Stimulated activated CD4-positive, alpha-beta T cell treated with anti-CD3 and anti-CD28 coated beads, TNF-alpha, amount 100 ng/mL, for 1 hour (primary cell): Measurements from ENCODE around the gene SDHB.

Experiments used
- DNase-seq, 3 donors: peaks; one replicate each; pipeline ENCODE4 v3.0.0-alpha.2; 2020; ENCODE audit warnings: low read depth in 3 of 3, low spot score in 1 of 3

SDHB gene

DNA sequence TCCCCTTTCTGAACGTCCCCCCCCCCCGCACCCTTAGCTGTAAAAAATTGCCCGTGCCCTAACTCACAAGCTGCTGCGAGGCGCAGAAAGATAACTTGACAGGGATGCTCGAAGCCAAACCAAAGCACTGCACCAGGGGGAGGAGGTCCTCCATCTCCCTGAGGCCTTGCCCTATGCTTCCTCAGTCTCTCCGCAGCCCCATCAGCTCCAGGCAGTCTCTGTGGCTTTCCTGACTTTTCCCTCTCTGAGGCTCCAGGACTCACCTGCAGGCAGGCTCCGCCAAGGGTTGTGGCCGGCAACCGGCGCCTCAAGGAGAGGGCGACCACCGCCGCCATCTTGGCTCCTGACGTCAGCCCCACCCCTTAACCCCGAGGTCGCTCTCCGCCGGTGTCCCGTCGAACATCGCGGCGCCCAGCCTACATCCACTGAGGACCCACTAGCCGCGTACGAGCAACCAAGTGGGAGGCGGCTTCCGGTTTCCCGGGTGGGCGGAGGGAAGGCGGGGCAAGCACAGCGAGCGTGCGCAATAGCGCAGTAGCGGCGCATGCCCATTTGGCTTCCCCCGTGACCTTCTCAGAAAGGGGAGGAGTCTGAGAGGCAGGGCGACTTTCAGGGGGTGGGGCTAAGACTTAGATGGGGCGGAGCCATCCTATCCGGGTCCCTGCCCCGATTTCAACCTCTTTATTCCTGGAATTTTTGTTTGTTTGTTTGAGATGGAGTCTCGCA, at the start of gene SDHB:
SDHB (minus strand) TSS at position 348 of the 726 bp plus-strand sequence; CDS start at position 335, 13 bp downstream.
- peak; percentile 97 to 99 (median 98) for DNase-seq

DNA sequence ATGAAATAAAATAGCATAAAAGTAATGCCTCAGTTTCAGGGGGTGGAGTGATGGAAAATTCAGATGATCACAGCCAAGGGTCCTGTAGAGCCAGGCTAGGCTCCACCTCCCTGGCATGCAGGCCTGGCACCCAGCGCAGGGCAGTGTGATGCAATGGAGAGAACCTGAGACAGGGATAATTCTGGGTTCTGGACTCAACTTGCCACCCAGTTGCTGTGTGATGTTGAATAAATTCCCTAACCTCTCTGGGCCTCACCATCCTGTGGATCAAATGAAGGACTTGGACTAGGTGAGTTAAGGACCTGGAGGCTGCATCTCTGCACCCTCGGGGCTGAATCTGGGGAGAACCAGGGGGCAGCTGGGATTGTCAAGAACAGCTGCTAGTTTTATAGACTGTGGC, 48.4 kb upstream of the SDHB start:
- DNase-seq: no peak

DNA sequence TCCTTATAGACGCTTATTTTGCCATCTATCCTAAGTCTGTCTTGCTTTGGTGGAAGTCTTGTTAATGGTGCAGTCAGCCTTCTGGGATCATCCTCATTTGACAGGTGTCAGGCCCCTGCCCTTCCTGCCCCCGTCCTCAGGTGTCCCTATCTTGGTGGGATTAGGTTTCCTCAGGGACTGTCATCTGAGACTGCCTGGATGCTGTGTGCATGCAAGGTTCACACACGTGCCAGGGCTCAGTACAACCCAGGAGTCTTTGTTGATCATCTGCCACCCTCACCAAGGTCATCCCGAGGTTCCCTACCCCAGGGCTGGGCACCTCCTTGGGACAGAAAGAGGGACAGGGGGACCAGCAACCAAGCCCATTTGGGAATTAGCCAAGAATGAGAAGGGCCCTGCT, 47.4 kb upstream of the SDHB start:
- DNase-seq: no peak

DNA sequence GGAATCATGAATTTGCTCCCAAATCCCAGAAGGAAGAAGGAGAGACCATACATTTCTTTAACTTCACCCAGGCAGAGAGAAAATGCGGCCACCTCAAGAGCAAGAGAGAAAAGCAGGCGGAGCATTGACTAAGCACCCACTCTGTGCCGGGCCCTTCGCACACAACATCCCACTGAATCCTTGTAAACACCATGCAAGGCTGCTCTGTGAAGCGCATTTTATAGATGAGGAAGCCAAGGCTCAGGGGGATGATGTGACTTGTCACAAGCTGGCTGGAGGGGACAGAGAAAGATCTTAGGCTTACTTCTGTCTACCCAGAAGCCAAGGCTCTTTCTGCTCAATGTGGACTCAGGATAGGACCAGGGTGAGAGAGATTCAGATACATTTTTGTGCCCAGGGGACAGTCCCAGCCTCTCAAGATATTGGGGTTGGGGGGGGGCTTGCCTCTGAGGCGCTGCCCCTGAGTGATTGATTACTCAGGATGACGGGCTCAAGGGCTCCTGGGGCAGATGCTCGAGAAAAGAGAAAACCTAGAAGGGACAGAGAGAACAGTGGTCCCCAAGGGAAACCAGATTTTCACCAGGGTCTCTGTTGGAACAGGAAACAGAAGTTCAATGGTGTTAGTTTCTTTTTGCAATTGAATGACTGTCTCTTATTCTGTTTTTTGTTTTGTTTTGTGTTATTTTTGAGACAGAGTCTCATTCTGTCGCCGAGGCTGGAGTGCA, 45.9 kb upstream of the SDHB start:
- no peak for DNase-seq

DNA sequence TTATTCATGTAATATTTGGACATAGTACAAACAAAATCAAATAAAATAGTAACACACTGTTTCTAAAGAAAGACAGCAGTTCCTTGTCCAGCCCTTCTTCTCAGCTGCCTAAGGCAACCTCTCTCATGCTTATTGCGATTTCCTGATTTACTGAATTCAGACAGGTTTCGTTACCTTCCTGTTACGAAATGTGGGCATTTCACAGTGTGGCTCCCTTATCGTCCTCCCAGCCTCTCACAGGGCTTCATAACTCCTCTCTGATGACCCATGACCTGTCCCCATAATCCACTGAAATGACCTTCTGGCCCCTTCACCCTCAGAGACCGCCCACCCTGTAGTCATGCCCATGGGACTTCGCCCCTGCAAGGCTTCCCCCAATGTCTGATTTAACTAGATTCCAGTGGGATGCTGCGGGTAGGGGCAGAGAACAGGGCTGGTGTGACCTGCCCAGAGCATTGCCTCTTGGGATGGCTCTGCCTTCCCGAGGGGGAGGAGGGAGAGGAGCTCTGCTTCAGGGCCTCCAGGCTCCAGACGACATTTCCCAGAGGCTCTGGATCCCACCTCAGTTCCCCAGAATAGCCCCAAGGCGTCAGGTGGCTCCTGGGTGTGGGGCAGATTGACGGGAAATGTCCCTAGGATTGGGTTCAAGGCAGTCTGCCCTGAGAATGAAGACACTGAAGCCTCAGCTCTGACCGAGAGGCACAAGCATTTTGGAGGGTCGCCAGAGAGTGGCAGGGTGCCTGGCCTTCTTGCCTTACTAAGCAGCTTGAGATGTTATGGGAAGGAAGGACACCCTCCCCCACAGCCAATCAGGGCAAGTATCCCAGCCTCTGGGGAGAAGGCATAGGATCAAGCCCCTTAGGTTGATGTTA, 44.9 kb upstream of the SDHB start:
- no peak for DNase-seq

DNA sequence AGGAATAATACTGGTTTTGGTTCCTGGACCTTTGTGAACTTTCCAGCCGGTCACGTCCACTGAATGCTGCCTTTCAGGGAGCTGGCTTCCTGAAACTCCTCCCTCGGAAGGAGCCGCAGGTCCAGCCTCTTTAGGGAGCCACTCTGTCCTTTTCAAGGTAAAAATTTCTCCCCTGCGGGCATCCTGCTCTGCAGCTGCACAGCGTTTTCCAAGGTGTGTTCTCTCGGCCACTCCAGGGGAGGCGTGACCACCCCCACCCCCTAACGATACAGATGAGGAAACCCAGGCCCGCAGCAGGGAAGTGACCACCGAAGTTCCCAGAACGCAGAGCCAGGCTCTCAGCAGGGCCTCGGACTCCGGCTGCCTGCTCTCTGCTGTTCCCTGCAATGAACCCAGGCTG, 44.0 kb upstream of the SDHB start:
- DNase-seq: no peak

DNA sequence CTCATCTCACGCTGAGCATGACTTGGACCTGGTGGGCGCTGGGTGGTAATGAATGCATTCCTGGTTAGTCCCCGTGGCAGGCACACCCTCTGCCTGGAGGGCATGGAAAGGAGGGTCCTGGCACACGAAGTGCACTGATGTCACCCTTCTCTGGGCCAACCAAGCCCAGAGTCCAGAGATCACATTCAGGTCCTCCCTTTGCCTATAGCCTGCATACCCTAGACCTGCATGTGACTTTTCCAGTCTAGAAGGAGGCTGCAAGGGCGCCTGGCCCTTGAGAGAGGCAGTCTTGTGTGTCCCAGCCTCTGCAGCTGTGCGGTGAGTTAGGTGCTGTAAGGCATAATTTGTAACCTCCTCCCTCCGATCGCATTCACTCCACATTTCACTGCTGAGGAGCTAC, 43.3 kb upstream of the SDHB start:
- no peak for DNase-seq

DNA sequence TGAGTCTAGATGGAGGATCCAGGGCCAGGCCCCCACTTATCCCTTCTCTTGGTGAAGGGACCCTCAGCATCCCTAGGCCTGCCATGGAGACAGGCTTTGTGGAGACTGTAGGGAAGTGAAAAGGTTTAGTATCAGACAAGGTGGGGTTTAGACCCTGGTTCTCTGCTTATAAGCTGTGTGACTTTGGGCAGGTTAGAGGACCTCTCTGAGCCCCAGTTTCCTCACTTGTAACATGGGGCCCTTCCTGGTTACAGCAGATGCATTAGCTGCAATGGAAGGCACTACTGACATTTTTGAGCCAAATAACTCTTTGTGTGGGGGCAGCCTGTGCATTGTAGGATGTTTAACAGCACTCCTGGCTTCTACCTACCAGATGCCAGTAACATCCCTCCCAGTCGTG, 42.8 kb upstream of the SDHB start:
- no peak for DNase-seq

DNA sequence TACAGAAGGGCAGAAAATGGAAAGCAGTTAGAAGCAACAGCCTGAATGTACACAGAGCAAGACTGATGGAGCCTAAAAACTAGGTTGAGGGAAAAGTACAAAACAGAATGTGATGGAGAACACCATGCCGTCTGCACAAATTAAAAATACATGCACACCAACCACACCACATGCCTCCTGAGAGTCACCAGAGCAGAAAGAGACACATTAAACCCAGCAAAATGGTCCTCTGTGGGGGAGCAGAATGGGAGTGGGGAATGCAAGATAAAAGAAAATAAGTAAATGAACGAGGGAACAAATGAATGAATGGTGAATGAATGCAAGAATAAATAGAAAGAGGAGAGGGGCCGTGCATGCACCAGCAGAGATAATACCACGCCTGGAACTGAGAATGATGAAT, 41.3 kb upstream of the SDHB start:
- DNase-seq: no peak

DNA sequence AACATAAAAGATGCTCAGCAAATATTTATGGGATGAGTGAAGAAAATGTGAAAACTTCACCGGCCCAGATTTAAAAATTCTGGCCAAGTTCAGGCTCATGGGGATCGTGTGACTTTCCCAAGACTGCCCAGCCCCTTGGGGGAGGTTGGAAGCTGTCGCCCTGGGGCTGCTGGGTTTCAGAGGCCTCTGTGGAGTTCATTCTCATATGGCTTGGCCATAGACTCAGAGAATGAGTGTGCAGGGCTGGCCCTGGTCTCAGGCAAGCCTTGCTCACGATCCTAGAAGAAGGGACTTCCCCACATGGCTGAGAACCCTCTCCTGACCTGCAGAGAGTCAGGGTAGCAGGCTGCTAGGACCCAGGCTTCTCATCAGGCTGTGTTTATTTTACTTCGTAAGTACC, 40.8 kb upstream of the SDHB start:
- DNase-seq: no peak

DNA sequence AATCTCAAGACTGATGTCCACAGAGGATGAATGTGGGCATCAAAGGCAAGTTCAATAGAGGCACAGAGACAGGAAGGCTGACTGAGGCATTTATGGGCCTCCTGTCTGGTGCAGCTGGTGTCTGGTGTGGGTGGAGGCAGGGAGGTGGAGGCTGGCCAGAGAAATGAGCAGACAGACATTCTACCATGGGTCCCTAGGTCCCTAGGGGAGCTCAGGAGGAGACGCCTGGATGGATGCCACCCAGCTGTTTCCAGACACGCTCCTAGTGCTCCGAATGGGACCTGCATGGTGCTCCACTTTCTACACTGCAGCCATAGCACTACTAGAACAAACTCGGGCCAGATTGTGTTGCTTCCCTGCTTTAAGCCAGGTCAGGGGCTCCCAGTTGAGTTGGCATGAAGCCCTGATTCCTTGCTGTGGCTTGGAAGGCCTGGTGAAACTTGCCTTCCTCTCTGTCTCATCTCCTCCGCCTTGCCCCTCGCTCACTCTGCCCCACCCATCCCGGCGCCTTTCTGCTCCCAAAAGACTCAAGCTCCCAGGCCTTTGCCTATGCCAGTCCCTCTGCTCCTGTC, 40.1 kb upstream of the SDHB start:
- DNase-seq: no peak

DNA sequence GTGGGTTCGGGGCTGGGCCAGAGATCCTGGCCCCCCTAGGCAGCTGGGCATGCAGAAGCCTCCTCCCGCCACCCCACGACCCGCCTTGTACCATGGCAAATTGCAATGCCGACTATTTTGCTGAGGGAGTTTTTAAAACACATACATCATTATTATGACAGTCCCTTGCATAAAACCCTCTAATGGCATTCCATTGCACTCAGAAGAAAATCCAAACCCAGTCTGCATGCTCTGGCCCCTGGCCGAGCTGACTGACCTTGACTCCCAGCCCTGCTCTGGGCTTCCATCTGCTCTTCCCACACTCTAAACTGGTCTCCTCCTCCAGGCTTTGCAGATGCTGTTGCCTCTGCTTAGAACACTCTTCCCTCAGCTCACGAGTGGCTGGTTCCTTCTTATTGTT, 37.4 kb upstream of the SDHB start:
- DNase-seq: no peak

DNA sequence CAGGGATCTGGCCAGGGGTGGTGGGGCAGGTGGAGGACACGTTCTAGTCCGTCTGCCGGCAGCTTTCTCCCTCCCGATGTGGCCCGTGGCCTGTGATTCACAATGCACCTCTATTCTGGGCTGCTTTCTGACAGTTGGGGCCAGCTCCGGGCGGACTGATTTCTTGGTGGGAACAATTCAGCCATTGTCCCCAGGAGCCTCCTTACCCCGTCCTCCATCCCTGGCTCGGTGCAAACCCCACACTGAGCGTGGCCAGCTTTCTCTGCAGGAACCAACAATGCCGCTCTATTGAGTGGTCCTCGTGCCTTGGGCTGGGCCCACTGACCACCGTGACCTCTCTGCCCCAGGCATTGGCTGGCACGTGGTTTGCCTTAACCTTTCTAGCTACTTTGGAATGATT, 35.7 kb upstream of the SDHB start:
- no peak for DNase-seq

DNA sequence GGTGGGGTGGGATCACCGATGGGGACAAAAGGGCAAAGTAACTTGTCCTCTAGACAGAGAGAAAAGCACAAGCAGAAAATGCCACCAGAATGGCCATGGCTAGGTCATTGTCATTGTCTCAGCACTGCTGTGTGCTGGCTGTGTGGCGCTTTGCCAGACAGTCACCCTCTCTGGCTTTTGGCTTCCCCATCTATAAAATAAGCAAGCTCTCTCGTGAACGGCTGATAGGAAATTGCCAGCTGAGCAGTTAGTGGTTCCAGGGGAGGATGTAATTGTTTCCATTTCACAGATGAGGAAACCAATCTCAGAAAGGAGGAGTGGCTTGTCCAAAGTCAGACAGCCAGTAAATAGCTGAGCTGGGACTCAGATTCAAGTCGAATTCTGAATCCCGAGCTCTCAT, 32.9 kb upstream of the SDHB start:
- DNase-seq: no peak

DNA sequence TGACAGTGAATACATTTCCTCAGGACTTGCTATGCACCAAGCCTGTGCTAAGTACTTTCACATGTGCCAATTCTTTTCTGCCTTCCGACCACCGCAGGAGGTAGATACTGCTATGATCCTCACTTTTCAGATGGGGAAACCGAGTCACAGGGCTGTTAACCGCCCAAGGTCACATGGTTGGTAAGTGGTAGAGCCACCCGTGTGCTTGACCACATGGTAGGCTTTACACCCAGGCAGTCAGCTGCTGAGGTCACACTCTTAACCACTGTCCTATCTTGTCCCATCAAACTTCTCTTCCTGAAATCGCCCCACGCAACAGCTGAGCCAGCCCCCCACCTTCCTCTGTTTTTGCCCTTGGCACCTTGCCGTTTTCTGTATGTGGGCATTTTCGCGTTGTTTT, 31.0 kb upstream of the SDHB start:
- no peak for DNase-seq

DNA sequence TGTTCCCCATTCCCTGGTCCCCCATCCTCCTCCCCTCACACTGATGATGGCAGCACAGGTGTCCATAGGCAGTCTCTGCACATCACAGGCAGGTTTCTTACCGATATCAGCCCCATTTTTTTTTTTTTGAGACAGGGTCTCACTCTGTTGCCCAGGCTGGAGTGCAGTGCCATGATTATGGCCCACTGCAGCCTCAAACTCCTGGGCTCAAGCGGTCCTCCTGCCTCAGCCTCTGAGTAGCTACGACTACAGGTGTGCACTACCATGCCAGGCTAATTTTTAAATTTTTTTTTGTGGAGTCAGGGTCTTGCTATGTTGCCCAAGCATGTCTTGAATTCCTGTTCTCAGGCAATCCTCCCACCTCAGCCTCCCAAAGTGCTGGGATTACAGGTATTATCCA, 28.9 kb upstream of the SDHB start:
- no peak for DNase-seq

DNA sequence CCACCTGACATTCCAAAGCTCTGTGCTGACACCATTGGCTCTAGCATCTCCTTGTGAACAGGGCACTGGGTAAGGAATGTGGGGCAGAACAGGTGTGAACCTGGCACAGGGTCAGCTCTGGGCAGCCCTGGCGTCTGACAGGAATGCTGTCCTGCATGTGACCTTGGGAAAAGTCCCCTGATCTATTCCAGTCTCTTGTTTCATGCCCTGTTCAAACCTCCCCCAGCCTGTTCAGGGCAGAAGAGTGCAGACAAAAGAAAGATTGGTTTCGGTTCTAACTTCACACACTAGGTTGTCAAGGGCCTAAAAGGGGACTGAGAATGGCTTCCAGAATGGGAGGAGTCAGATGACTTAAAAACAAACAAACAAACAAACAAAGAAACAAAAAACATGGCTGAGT, 27.6 kb upstream of the SDHB start:
- no peak for DNase-seq

DNA sequence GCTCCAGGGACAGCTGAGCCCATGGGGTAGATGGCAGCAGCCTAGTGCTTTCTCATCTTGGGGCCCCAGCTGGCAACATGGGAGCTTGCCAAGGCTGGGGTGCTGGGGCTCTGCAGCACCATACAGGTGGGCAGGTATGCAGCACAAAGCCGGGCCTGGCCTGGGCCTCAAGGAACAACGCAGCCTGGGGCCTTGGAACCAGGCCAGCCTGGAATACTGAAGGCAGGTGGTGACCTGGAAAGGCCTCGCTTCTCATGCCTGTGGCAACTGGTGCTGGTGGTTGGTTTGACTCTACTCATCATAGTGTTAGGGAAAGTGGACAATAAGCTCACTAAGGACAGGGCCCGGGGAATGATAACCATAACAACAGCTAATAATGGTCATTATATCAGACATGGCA, 27.0 kb upstream of the SDHB start:
- DNase-seq: no peak

DNA sequence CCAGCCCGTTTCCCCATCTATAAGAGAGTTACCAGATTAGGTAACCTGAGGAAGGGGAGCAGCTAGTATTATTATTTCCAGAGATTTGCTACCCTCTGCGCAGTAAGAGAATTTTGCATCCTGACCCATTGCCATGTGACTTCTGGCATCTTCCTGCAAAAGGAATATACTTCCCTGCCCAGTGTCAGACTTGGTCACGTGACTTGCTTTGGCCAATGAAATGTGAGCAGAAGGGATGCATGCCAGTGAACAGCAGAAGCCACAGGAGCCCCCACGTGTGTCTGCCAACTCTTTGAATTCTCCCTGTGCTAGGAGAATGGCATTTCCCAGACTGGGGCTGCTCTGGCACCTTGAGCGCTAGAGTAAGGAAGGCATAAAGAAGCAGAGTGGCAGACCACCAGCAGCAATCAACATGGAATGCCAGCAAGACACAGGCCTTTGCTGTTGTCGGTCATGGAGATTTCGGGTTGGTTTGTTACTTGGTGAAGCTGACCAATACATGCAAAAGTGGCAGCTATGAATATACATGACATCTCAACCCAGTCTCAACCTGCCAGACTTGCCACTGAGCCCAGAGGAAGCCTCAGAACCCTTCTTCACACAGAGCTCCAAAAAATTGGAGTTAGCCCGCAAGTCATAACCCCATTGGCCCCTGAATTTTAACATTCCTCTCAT, 26.4 kb upstream of the SDHB start:
- no peak for DNase-seq

DNA sequence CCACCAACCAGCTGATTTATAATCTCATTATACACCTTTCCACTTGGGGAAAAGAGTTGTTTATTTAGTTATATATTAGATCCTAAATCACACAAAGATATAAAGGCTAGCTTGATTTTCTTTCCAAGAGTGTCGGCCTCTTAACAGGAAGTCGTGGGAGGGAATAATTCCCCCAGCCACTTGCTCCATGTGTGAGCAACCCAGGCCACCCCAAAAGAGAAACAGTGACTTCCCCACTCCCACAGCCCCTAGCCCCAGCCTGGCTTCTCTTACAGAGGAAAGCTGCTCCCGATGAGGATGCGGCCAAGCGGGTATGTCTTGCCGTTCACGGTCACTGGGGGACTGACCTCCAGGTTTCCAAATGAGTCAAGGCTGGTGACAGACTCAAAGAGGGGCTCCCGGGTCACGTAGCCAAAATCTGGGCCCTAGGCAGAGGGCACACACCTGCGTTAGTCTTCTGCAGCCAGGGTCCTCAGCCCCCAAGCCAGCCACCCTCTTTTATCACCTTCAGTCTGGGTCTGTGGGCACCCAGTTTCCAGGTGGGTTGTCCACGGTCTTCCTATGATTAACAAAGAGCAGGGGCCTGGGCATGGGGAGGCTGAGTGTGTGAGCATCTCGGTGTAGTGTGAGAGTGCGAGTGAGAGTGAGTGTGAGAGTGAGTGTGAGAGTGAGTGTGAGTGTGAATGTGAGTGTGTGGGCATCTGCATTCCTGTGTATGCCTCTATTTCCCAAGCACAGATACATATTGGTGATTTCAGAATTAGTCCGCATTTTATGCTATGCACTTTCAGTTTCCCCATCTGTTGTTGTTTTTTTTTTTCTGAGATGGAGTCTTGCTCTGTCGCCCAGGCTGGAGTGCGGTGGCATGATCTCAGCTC, 25.4 kb upstream of the SDHB start:
- DNase-seq: no peak
